Head of caudate nucleus (tissue), 42 donors: ENCODE results near the gene SLC49A4.
A peak's percentile ranks its signal among the peaks of the same experiment; 100 is the strongest.

Source experiments
- DNase-seq, 42 donors: peaks; one replicate each; pipeline versions ENCODE4 v3.0.0 to v3.0.0-alpha.2; 2020 to 2021; ENCODE audit warnings: mixed read lengths in 7 of 42
- intact Hi-C: fragments of 100-400 bp; cut with DNase I; formaldehyde crosslinking; loops from one replicate; pipeline ENCODE4 v1.15.0; 2022

SLC49A4 gene

GRCh38 chr3:122892118-122892960 lies 97.5 kb downstream of the SLC49A4 start:
- intact Hi-C loops: no loop called here
- DNase-seq: no peak

DNA sequence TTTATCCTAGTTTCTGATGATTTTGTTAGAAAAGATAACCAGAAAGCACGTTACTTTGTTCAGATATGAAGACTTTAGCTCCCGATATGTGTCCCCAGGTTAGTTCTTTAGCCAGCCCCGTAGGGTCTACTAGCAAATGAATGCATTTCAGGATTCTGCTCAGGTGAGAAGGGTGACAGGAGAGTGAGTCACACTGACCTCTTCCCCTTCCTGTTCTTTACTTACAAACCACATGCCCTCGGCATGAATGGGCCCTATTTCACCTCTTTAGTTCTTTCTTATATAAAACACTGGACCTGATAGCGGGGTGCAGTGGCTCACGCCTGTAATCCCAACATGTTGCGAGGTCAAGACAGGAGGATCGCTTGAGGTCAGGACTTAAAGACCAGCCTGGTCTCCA lies 98.4 kb downstream of the SLC49A4 start:
- intact Hi-C loops: no loop called here

GRCh38 chr3:122893754-122894668 lies 99.1 kb downstream of the SLC49A4 start:
- DNase-seq: no peak
- intact Hi-C loops: no loop called here

More for the DNA sequence above, 98.4 kb downstream of the SLC49A4 start:
- no peak for DNase-seq

DNA sequence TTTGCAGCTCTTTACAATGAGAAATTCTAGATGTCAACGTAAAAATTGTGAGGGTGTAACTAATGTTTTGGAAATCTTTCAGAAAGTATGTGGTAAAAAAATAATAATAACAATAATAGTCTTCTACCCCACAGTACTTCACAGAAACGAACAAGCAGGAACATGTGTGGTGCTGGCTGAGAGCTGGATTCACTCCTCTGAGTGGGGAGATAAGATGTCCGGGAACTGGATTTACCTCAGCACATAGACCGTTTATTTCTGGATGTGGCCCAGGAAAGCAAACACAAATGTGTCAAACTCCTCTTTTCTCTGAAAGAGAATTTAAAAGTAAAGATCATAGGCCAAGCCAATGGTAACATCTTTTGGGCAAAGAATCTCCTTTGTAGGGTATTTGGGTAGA lies 103.4 kb downstream of the SLC49A4 start:
- intact Hi-C loops: no loop called here
- DNase-seq: no peak

- intact Hi-C loops: no loop called here
- peak in 1 of 42 donors; percentile 13 for DNase-seq
Observed at GRCh38 chr3:122902326-122902725, 107.5 kb downstream of the SLC49A4 start.

DNA sequence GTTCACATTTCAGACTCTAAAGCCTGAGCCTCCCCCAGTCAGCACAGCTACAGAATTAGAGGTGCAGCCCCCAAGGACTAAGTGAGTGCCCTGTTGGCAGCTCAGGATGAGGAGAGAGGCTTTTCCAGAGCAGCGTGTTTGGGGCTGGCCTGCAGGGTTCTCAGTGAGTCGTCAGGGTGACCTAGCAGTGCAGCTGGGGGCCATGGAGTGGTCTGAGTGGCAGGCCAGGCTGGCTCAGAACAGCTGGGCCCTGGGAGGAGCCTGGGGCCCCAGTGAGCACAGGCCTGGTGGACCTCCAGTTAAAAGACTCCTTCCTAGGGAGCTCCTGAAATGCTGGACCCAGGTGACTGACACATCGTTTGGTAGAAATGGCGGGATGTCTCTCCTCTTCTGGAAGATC lies 108.3 kb downstream of the SLC49A4 start:
- intact Hi-C loops: no loop called here
- DNase-seq: peak in 1 of 42 donors; percentile 33

DNA sequence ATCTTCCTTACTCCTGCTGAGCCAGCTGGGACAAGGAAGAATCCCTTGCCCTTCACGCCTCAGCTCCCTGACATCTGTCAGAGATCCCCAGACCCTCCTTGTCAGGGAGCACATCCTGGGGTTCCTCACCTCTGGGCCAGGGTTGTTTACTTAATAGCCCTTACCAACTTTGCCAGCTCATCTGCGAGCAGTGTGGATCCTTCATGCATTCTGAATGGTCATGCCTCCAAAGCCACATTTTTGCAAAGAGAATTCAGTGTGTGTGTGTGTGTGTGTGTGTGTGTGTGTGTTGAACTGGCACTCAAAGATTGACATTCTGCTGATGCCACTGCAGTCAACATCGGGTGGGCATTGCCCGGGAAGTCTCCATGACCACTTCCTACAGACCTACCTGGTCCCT lies 112.6 kb downstream of the SLC49A4 start:
- intact Hi-C loops: no loop called here
- DNase-seq: peak in 1 of 42 donors; percentile 12

GRCh38 chr3:122908251-122908650 lies 113.4 kb downstream of the SLC49A4 start:
- intact Hi-C loops: no loop called here
- DNase-seq: peak in 1 of 42 donors; percentile 16

DNA sequence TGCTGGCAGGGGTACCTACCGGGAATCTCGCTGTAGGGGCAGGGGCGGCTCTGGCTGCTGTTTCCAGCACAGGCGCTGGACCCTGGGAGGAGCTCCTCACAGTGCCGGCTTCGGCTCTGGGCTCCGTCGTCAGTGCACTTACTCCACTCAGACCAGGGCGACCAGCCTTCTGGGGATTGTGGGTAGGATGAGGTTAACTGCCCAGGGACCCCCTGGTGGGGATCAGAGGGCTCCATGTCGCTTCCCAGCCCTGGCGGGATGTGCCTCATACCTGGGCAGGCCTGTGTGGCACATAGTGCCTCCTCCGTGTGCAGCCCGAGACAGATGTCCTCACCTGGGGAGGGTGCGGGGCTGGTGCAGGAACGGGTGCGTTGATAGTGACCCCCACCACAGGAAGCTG lies 117.0 kb downstream of the SLC49A4 start:
- no peak for DNase-seq
- intact Hi-C loops: no loop called here

- no peak for DNase-seq
- intact Hi-C loops: no loop called here
Observed at GRCh38 chr3:122912772-122913538, 118.1 kb downstream of the SLC49A4 start.

GRCh38 chr3:122913539-122914100 lies 118.8 kb downstream of the SLC49A4 start:
- intact Hi-C loops: no loop called here
- no peak for DNase-seq

- intact Hi-C loops: no loop called here
- no peak for DNase-seq
Observed at GRCh38 chr3:122915300-122916055, 120.6 kb downstream of the SLC49A4 start.

GRCh38 chr3:122916084-122916483 lies 121.2 kb downstream of the SLC49A4 start:
- no peak for DNase-seq
- intact Hi-C loops: no loop called here

- intact Hi-C loops: no loop called here
- DNase-seq: no peak
Observed at GRCh38 chr3:122916580-122916979, 121.7 kb downstream of the SLC49A4 start.

- intact Hi-C loops: no loop called here
- no peak for DNase-seq
Observed at GRCh38 chr3:122917412-122917811, 122.5 kb downstream of the SLC49A4 start.

DNA sequence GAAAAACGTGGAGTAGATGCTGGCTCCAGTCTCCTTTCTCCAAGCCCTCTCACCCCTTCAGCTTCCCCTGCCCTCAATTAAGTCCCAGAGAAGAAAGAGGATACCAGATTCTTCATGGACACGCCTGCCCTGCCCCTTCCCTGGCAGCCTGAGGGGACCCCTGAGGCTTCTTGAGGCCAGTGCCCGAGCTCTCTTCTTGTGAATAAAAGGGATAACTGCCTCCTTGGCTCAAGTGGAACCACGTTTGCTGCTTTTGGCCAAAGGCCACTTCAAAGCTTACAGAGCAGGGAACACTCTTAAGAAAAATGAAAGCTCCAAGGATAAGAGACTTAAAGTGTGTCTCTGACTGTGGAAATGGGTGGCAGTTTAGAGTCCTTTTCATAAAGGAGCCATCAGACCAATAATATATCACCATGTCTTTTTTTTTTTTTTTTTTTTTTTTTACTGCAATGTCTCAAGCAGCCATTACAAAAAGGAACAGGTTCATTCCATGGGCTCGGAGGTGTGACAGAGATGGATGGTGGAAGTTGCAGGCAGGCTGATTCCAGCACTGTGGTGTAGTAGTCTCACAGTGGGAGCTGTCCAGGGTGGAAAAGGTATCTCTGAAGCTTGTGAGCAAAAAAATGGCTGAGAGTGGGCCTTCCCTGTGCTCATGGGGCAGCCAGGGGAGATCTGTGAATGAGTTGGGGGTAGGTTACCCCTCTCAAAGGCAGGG lies 123.9 kb downstream of the SLC49A4 start:
- intact Hi-C loops: no loop called here
- no peak for DNase-seq

DNA sequence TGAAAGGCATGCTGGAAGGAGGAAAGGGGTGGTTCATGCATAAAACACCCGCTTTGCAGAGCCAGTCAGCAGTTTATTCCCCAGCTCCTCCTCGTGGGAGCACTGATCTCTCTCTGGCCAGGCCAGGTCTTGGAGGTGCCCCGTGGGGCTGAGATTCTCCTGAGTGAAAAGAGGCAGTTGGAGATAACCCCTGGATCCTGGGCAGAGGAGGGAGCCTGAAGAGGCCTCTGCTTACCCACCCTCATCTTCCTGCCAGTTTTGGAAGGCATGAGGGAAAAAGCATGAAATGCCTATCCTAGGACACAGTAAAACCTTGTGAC lies 124.4 kb downstream of the SLC49A4 start:
- DNase-seq: no peak
- intact Hi-C loops: no loop called here

GRCh38 chr3:122920986-122921385 lies 126.1 kb downstream of the SLC49A4 start:
- intact Hi-C loops: no loop called here
- DNase-seq: no peak
